GM21723 (cell line): Measurements from ENCODE around the gene GLRB.
"Not testable (repeated sequence)": the region's sequence is repeated elsewhere in the genome, so short reads cannot be mapped to it uniquely, and the experiment has no call there.

Experiments
- ATAC-seq: cut with Tn5 transposase; IDR thresholded peaks from one replicate; pipeline ENCODE4 v1.9.1; 2021; ENCODE audit warnings: mild to moderate bottlenecking, moderate library complexity; ENCODE audit not compliant: unreplicated experiment

Gene GLRB

DNA sequence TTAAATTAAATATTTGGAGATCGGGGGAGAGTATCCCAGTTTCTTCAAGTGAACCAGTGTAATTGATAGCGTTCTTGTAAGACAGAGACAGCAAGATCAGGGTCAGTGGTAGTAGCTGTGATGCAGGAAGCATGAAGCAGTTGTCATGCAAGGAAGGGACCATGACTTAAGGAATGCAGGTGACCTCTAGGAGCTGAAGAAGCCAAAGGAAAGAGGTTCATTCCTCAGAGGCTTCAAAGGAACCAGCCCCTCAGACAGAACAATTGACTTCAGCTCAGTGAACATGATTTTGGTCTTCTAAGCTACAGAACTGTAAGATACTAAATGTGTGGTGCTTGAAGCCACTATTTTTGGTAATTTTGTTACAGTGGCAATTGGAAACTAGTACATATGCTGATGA lies 51.6 kb downstream of the GLRB start:
- no peak for ATAC-seq

DNA sequence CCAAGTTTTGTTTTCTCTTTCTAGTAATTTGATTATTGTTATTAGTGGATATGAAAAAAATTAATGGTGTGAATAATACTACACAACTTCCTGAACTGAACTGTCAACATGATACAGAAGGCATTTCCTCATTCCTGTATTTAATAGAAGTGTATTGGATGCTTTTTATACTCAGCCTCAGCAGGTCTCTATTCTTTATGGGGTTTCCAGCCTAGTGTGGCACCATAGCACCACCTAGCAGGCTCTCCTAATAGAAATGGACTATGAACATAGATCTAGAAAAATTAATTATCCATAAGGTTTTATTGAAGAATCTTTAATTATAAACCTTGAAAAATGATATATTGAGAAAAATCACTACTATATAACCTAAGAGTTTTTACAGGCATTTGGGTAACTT lies 52.4 kb downstream of the GLRB start:
- no peak for ATAC-seq

DNA sequence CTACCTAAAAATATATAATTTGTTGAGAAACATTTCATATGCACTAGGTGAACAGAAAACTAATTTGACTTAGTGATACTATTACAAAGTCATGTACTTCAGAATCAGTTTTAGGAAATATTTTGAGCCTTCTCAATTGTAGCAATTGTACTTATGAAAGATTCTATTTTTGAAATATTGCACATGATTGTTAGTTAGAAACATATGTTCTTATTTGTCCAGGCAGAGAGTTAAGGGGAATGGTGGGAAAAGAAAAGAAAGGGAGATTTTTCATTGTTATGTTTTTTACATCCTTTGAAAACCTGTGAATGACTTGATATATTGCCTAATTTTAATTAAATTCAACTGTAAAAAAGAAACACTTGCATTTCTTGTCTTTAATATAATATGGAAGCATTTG lies 66.0 kb downstream of the GLRB start:
- no peak for ATAC-seq

DNA sequence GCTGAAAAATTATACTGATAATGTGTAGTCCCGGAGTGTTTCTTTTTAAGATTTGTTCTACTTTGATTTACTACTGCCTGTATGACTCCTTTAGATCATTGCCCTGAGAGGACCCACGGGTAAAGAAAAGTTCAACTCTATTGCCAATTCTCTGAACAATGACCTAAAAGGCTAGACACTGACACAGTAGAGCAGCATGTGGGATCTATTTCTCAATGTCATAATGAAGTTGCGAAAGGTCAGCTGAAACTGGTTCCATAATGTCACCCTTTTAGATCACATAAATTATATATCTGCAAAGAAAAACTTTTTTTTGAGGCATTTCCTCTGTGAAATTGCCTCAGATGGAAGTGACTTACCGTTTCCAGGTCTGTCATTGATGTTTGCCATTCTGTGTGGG lies 67.4 kb downstream of the GLRB start:
- no peak for ATAC-seq

DNA sequence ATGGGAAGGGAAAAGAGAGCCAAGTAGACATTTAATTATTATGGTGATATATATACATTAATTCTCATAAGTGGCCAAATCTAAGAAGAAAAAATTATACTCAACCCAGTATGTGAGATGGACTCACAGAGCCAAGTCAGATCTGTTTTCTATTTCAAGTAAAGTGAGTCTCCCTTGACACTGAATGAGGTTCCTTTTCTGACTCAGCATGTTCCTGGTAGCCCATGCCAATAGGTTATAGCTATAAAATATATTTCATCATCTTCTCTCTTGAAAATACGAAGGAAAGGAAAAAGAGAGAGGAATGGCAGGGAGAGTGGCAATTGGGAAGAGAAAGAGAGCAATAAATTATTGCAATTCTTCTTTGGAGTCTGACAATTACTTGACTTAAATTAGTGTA lies 75.8 kb downstream of the GLRB start:
- ATAC-seq = no peak

DNA sequence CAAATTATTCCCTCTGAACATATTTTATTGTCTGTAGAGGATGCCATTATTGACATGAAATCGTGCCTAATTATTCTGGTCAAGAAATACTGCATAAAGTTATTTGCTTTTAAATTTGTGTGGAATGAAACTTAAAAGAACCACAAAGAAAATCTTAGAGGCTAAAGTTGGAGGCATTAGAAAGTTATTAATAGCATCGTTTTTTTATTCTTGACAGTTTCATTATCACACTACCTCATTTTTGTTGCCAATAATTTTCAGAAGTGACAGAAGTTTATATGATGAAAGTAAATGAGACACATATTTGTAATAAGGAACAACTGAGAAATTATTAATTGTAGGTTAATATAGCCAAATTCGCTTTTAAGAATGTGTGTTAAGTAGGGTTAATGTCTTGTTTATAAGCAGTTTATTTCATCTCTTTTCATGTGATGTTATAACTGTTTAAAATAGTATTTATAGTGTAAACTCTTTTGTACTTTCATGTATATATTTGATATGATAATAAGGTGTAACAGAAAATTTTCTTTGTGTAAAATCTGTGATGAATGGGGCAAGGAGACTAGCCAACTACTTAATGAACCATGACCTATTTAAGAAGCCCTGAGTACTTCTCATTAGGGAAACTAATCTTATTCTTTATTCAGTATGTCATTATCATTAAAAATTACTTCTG lies 90.1 kb downstream of the GLRB start:
- no peak for ATAC-seq

DNA sequence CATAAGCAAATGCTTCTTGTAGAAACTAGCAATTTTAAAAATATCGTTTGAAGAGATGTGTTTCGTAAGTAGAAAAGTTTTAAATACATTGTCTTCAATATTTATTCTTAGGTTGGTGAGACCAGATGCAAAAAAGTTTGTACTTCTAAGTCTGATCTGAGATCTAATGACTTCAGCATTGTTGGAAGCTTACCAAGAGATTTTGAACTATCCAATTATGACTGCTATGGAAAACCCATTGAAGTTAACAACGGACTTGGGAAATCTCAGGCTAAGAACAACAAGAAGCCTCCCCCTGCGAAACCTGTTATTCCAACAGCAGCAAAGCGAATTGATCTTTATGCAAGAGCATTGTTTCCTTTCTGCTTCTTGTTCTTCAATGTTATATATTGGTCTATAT lies 94.4 kb downstream of the GLRB start:
- no peak for ATAC-seq

DNA sequence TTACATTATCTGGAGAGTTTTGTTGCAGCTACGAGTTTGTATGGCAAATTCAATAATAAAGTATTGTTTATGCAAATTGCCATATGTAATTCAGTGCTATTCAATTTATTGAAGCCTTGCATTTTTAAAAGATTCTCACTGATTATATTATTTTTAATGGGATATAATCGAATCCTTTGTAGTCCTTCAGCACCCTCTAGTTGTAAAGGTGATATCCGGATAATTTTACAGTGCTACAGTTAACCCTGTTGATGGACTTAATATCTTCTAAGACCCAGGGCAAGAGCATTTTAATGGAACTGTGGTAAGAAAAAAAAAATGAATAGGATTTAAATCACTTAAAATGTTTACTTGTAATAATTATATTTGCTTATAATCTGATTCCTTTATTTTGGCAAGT lies 96.1 kb downstream of the GLRB start:
- ATAC-seq = no peak

DNA sequence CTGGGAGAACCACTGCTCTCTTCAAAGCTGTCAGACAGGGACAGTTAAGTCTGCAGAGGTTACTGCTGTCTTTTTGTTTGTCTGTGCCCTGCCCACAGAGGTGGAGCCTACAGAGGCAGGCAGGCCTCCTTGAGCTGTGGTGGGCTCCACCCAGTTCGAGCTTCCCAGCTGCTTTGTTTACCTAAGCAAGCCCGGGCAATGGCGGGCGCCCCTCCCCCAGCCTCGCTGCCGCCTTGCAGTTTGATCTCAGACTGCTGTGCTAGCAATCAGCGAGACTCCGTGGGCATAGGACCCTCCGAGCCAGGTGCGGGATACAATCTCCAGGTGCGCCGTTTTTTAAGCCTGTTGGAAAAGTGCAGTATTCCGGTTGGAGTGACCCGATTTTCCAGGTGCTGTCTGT lies 104.3 kb downstream of the GLRB start:
- ATAC-seq = not testable (repeated sequence)

DNA sequence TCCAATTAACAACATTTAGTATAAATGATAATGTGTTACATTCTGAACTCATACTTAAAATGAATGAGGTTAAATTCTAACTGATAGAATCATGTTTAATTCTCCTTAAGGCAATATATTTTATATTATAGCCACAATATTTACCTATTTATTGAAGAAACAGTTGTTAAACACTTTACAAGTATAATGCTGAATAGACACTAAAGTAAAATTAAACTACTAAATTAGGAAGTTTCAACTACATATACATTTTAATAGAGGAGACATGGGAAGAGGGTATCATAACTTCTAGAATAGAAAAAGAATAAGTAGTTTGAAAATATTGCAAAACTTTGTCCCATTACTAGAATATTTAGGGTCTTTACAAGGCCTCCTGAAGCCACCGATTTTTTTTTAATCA lies 108.3 kb downstream of the GLRB start:
- no peak for ATAC-seq

DNA sequence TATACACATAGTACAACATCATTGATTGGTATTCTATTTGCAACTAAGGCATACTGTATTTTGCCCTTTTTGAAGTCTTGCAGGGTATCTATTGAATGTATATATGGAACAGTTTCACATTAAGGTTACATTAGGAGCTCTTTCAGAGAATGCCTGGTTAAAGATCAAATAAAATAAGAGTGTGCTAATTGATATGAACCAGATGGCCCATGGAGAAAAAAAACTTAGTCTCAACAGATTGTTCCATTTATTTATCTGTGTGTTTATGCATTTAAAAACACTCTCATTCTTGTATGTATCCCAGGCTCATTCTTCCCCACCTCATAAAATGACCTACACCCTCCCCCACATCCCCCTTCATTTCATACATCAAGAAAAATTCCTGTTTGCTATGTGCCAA lies 109.4 kb downstream of the GLRB start:
- no peak for ATAC-seq

DNA sequence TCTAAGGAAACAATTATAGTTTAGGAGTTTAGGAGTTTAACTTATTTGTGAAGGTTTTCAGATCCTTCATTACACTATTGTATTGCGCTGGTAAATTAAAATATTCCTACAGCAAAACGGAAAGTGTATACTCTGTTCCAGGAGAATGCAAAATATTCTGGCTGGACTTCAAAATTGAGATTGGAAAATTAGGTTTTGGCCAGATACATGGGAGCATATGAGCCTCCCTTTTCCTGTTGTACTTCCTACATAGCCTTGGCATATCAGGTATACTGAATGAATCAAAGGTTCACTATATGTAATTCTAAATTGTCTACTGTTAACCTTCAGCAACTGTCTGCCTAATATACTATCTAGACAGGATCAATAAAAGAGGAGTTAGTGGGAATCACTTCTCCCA lies 119.4 kb downstream of the GLRB start:
- ATAC-seq = no peak

DNA sequence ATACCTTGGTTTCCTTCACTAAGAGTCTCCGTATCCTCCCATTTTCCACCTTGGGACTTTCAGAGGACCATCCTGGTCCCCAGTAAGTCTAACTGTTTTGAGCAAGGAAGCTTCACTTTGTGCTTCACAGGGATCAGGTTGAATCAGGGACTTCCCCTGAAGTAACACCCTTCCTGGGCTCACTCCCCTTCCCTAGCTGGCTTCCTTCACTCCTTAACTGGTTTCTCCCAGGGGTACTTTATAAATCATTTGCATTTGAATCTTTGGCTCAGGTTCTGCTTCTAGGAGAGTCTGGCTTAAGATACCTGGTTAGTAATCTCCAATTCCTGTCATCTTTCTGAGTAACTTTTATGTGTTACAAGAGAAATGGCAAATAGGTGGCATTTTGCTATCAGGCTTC lies 120.1 kb downstream of the GLRB start:
- no peak for ATAC-seq

DNA sequence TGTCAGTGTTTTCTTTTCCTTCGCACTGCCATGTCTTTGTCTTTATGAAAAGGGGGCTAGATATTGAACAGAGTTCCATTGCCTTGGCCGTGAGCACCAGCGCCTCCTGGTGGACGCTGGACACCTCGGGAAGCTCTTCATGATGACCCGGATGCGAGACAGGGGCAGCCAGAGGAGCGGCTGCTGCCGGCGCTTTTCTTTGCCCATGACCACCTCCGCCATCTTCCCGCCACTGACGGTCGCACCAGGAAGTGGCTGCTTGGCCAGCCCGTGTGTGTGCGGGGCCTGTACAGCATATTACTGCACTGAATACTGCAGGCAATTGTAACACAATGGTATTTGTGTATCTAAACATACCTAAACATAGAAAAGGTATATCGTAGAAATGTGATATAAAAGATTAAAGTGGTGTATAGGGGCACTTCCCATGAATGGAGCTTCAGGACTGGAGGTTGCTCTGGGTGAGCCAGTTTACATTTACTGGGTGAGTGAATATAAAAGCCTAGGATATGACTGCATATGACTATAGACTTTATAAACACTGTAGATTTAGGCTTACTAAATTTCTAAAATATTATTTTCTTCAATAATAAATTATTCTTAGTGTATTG lies 128.8 kb downstream of the GLRB start:
- no peak for ATAC-seq

DNA sequence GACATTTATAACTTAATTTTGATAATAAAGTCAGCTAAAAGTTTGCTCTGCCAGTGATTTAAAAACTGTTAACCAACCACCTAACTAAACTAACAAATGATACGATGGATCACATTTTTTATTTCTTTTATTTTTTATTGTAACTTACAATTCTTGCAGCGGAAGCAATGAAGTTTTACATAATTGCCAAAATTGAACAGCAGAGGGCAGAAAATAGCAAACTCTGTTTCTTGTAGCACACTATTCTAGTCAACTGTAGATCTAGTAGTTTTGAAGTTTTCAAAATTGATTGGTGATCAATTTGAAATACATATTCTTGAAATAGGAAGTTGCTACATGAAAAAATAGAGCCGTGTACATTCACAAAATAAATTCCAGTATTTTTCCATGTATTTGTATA lies 141.8 kb downstream of the GLRB start:
- ATAC-seq = no peak

DNA sequence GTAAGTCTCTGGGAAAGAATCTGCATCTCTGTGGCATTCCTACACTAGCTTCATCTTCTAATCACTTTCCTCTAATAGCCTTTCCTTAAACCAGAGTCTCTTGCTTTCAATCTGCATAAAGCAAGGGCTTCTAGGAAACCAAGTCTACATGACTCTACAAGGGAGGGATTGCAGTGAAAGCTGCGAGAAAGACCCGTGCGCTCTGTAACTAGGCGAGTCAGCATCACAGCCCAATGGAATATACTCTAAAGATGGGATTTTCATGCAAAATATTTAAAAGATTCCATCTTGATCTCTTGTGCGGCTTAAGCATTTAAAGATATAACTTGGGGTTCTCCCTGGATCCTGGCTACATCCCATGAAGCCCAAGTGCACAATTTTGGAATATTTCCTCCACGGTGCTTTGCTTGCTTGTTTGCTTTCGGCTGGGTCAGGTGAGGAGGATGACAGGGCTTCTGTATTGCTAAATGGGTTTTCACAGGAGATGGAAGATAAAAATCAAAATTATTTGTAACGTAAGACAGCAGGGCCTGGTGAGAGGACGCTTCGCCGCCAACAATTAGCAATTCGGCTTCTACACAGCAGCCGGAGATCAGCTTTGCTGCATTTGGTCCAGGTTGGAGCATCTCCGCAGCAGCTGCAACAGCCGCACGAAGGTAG lies 143.9 kb downstream of the GLRB start:
- no peak for ATAC-seq

DNA sequence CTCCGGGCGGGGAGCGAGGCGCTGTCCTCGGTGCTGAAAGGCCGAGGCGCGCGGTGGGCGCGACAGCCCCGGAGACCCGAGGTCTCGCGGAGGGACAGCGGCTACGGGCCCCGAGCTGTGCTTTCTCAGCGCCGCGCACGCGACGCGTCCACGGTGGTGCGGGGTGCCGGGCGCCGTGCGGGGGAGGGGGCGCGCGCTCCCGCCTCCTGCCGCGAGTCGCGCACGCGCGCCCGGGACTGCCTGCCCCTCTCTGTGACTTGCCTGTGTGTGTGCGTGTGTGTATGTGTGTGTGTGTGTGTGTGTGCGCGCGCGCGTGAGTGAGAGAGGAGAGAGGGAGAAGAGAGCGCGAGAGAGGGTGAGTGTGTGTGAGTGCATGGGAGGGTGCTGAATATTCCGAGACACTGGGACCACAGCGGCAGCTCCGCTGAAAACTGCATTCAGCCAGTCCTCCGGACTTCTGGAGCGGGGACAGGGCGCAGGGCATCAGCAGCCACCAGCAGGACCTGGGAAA lies 144.5 kb downstream of the GLRB start, which contains the start of gene GRIA2:
Gene GRIA2, plus strand, starts transcription at position 358 of the 511 bp plus-strand sequence. CDS start 315 bp downstream, outside the sequence.
- no peak for ATAC-seq

DNA sequence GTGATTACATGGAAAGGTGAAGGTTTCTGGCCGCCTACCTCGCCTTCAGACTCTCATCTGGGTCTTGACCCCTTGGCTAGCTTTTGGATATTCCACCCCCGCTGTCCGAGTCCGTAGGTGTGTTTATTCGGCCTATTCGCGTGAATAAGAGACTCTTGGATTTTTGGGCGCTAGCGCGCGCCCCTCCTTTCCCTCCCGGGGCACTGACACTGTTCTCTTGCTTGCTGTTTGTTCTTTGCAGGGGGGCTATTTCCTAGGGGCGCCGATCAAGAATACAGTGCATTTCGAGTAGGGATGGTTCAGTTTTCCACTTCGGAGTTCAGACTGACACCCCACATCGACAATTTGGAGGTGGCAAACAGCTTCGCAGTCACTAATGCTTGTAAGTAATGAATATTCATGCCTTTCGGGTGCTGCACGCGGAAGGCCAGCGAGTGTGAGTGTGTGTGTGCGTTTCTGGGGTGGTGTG lies 145.5 kb downstream of the GLRB start:
- no peak for ATAC-seq
